Loucy (cell line): Measurements from ENCODE around the gene FAM193B.

Experiments used
- H2AFZ ChIP-seq: fragments of 200-600 bp; sonication (generic); 2 replicates; pipeline ENCODE4 v1.6.0; 2016; ENCODE audit warnings: antibody characterized with exemption, mild to moderate bottlenecking, low read length, moderate library complexity
- H3F3A ChIP-seq: fragments of 200-600 bp; 2 replicates; pipeline ENCODE4 v1.6.0; 2016; ENCODE audit warnings: antibody characterized with exemption, low read depth, mild to moderate bottlenecking
- H3K27me3 ChIP-seq: fragments of 200-600 bp; sonication (generic); 2 replicates; pipeline ENCODE4 v1.6.1; 2014; ENCODE audit warnings: low read length, mild to moderate bottlenecking; ENCODE audit not compliant: insufficient read depth, poor library complexity, severe bottlenecking
- H3K36me3 ChIP-seq: fragments of 200-600 bp; sonication (generic); 2 replicates; pipeline ENCODE4 v1.6.1; 2016; ENCODE audit warnings: low read length; ENCODE audit not compliant: insufficient read depth
- H3K4me1 ChIP-seq: fragments of 200-600 bp; sonication (generic); 2 replicates; pipeline ENCODE4 v1.5.1; 2014; ENCODE audit warnings: low read length, mild to moderate bottlenecking; ENCODE audit not compliant: insufficient read depth, poor library complexity, severe bottlenecking
- H3K4me2 ChIP-seq: fragments of 200-600 bp; sonication (generic); 2 replicates; pipeline ENCODE4 v1.6.0; 2014; ENCODE audit warnings: antibody characterized with exemption, low read length, low read depth, mild to moderate bottlenecking; ENCODE audit not compliant: poor library complexity, severe bottlenecking
- H3K4me3 ChIP-seq: fragments of 200-600 bp; sonication (generic); 2 replicates; pipeline ENCODE4 v1.5.1; 2014; ENCODE audit warnings: low read length, mild to moderate bottlenecking, mixed read lengths; ENCODE audit not compliant: poor library complexity, severe bottlenecking
- H3K79me2 ChIP-seq: fragments of 200-600 bp; sonication (generic); 2 replicates; pipeline ENCODE4 v1.6.1; 2014; ENCODE audit warnings: low read length; ENCODE audit not compliant: insufficient read depth
- H3K9ac ChIP-seq: fragments of 200-600 bp; sonication (generic); 2 replicates; pipeline ENCODE4 v1.6.0; 2014; ENCODE audit warnings: mild to moderate bottlenecking, low read depth, low read length, moderate library complexity; ENCODE audit not compliant: poor library complexity, severe bottlenecking
- H3K9me2 ChIP-seq: fragments of 200-600 bp; sonication (generic); replicated peaks from 2 replicates; pipeline ENCODE4 v1.6.1; 2016; ENCODE audit warnings: low read depth, low read length, mixed read lengths
- H3K9me3 ChIP-seq: fragments of 200-600 bp; sonication (generic); 2 replicates; pipeline ENCODE4 v1.6.1; 2014; ENCODE audit warnings: mild to moderate bottlenecking, antibody characterized with exemption, low read length, low read depth; ENCODE audit not compliant: insufficient read depth
- H4K20me1 ChIP-seq: fragments of 200-600 bp; sonication (generic); 2 replicates; pipeline ENCODE4 v1.6.0; 2014; ENCODE audit warnings: antibody characterized with exemption, low read length, mild to moderate bottlenecking; ENCODE audit not compliant: insufficient read depth, poor library complexity, severe bottlenecking
- EZH2phosphoT487 ChIP-seq: fragments of 200-600 bp; IDR thresholded peaks from 2 replicates; pipeline ENCODE4 v1.6.1; 2018; ENCODE audit warnings: antibody characterized with exemption, mild to moderate bottlenecking, moderate library complexity, borderline replicate concordance
- TF ChIP-seq, protein P1 (sequence below): fragments of 200-600 bp; sonication (generic); conservative IDR thresholded peaks from 2 replicates; pipeline ENCODE4 v1.5.1; 2014; ENCODE audit warnings: mild to moderate bottlenecking, antibody characterized with exemption, low read length

Gene FAM193B

DNA sequence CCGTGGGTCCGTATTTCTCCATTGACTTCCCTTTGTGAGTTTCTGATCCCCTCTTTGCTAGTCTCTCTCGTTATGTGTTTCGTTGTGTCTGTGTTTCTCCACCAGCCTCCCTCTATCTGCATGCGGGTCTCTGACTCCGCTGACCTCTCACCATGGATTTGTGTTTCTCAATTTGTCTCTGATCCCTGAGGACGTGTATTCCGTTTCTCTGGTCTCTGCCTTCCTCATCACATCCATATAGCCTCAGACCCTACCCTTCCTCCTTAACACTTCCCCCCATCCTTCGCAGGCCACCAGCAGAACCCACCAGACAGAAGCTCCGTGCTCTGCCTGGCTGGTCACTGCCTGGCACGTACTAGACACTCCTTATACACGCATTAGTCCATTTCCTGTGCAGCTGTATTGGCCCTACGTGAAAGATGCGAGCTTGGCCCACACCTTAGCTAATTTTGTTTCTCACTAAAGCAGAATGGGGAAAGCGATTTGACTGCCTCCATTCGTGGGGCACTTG is 46.2 kb upstream of the FAM193B start:
- peak overlapping the region; percentile 92 for H3K4me3 ChIP-seq
- H2AFZ ChIP-seq: peak overlapping the region; percentile 67; the same call in 1 of the 2 replicates
- H3K36me3 ChIP-seq: no peaks in the 10 kb centered on the region
- H3K9me2 ChIP-seq: no peaks in the 10 kb centered on the region
- peak overlapping the region; percentile 79 for H3K9ac ChIP-seq
- H3K4me2 ChIP-seq: peak overlapping the region; percentile 92
- H3K9me3 ChIP-seq: no peaks in the 10 kb centered on the region
- H3F3A ChIP-seq: no peaks in the 10 kb centered on the region
- H4K20me1 ChIP-seq: peaks cover 4% of the 10 kb centered on the region
- no peaks in the 10 kb centered on the region for H3K27me3 ChIP-seq
- TF ChIP-seq, protein P1, sequence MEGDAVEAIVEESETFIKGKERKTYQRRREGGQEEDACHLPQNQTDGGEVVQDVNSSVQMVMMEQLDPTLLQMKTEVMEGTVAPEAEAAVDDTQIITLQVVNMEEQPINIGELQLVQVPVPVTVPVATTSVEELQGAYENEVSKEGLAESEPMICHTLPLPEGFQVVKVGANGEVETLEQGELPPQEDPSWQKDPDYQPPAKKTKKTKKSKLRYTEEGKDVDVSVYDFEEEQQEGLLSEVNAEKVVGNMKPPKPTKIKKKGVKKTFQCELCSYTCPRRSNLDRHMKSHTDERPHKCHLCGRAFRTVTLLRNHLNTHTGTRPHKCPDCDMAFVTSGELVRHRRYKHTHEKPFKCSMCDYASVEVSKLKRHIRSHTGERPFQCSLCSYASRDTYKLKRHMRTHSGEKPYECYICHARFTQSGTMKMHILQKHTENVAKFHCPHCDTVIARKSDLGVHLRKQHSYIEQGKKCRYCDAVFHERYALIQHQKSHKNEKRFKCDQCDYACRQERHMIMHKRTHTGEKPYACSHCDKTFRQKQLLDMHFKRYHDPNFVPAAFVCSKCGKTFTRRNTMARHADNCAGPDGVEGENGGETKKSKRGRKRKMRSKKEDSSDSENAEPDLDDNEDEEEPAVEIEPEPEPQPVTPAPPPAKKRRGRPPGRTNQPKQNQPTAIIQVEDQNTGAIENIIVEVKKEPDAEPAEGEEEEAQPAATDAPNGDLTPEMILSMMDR: no peak
- no peak for TF ChIP-seq EZH2phosphoT487
- peaks cover 5% of the 10 kb centered on the region for H3K4me1 ChIP-seq
- H3K79me2 ChIP-seq: peaks cover 8% of the 10 kb centered on the region; the same call in 1 of the 2 replicates

DNA sequence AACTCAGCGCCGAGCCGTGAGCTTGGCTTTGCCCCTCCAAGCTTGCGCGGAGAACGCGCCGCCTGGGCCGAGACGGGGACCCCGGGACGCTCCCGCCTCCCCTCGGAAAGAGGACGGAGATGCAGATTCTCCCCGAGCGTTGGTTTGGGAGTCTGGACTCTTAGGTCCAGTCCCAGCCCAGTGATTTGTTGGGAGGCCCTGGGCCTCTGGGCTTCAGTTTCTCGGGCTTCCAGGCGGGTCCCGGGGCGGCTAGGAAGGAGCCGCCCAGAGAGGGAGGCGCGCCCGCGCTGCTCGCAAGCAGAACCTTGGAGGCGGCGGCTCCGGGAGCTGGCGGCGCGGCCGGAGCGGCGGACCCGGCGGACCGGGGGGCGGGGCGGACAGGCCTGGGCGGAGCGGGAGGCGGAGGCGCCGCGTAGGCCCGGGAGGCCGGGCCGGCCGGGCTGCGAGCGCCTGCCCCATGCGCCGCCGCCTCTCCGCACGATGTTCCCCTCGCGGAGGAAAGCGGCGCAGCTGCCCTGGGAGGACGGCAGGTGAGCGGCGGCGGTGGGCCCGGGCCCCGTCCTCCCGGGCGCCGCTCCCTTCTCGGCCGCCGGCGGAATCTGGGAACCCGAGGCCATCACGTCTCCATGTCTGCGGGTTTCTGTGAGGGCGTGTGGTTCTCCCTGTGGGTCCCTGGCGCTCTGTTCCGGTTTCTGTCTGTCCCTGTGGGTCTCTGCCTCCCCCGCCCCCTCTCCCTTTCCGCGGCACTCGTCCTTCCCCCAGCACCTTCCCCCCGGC is 45.6 kb upstream of the FAM193B start, which contains the start of gene B4GALT7:
Gene B4GALT7 (plus strand): TSS at position 402 of the 777 bp plus-strand sequence. CDS start 79 bp downstream, at position 481.
- Histone ChIP-seq H3K79me2 (peaks cover 8% of the 10 kb centered on the region; the same call in 1 of the 2 replicates), H3K36me3 (no peaks in the 10 kb centered on the region; the same call in 1 of the 2 replicates), H4K20me1 (peaks cover 4% of the 10 kb centered on the region), H3F3A (no peaks in the 10 kb centered on the region), H3K4me1 (peaks cover 5% of the 10 kb centered on the region), H3K4me2 (peak within 1 kb of the TSS; percentile 92), H2AFZ (peak within 1 kb of the TSS; percentile 88), H3K9me3 (no peaks in the 10 kb centered on the region), H3K9me2 (no peaks in the 10 kb centered on the region), H3K9ac (peak within 1 kb of the TSS; percentile 79), H3K27me3 (no peaks in the 10 kb centered on the region), H3K4me3 (peak within 1 kb of the TSS; percentile 92)
- no peak for TF ChIP-seq EZH2phosphoT487
- TF ChIP-seq, protein P1: no peak

DNA sequence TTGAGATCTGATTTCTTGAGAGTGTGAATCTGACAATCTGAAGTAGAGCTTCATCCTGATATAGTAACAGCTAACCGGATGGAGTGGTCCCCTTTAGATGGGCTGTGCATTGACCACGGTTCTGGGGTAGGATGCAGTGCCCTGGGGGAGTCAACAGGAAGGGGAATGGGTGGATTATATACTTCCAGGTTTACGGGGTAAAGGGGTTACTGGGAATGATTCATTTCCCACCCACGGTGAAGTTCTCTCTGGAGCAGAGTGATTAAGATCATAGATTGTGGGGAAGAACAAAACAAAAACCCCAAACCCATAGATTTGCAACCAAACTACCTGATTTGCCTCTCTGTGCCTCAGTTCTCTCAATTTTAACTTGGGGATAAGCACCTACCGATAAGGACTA is 44.1 kb upstream of the FAM193B start:
- Histone ChIP-seq H3F3A (no peaks in the 10 kb centered on the region), H3K9ac (no peak overlapping the region), H3K4me2 (no peak overlapping the region)

More for the DNA sequence above, 44.1 kb upstream of the FAM193B start:
- H4K20me1 ChIP-seq: peaks cover 6% of the 10 kb centered on the region
- no peaks in the 10 kb centered on the region for H3K9me2 ChIP-seq
- peaks cover 18% of the 10 kb centered on the region for H3K79me2 ChIP-seq
- H2AFZ ChIP-seq: no peak overlapping the region
- TF ChIP-seq EZH2phosphoT487: no peak
- H3K4me1 ChIP-seq: peaks cover 9% of the 10 kb centered on the region
- no peaks in the 10 kb centered on the region; the same call in 1 of the 2 replicates for H3K36me3 ChIP-seq
- no peaks in the 10 kb centered on the region for H3K9me3 ChIP-seq
- no peak overlapping the region for H3K4me3 ChIP-seq
- no peaks in the 10 kb centered on the region for H3K27me3 ChIP-seq
